WTC11 (cell line): ENCODE results near the gene UGT1A3.

Source experiments
- E2F1 ChIP-seq: sonication (generic); formaldehyde crosslinking; IDR thresholded peaks from 2 replicates; pipeline ENCODE4 v1.8.0; 2022; ENCODE audit warnings: mild to moderate bottlenecking, missing genetic modification reagents
- E2F4 ChIP-seq: sonication (generic); formaldehyde crosslinking; IDR thresholded peaks from 2 replicates; pipeline ENCODE4 v1.8.1; 2022; ENCODE audit warnings: low read depth, mild to moderate bottlenecking, moderate library complexity, missing genetic modification reagents, borderline replicate concordance
- IRF1 ChIP-seq: sonication (generic); formaldehyde crosslinking; IDR thresholded peaks from 2 replicates; pipeline ENCODE4 v1.8.0; 2023; ENCODE audit warnings: missing genetic modification reagents
- MYBL2 ChIP-seq: sonication (generic); formaldehyde crosslinking; IDR thresholded peaks from 2 replicates; pipeline ENCODE4 v1.8.1; 2023; ENCODE audit warnings: mild to moderate bottlenecking, moderate library complexity, missing genetic modification reagents
- ZBTB21 ChIP-seq: sonication (generic); formaldehyde crosslinking; IDR thresholded peaks from 2 replicates; pipeline ENCODE4 v1.8.1; 2023; ENCODE audit warnings: mild to moderate bottlenecking, missing genetic modification reagents, borderline replicate concordance
- ZNF317 ChIP-seq: sonication (generic); formaldehyde crosslinking; IDR thresholded peaks from 2 replicates; pipeline ENCODE4 v1.8.1; 2023; ENCODE audit warnings: low read depth, mild to moderate bottlenecking, moderate library complexity, missing genetic modification reagents, borderline replicate concordance
- ZNF512 ChIP-seq: sonication (generic); formaldehyde crosslinking; IDR thresholded peaks from 2 replicates; pipeline ENCODE4 v1.8.1; 2022; ENCODE audit warnings: missing genetic modification reagents, borderline replicate concordance
- TF ChIP-seq, protein P1 (sequence below): fragments of 200-600 bp; IDR thresholded peaks from 2 replicates; pipeline ENCODE4 v1.8.0; 2022; ENCODE audit warnings: antibody characterized with exemption
- TF ChIP-seq, protein P2 (sequence below): sonication (generic); formaldehyde crosslinking; IDR thresholded peaks from 2 replicates; pipeline ENCODE4 v1.8.1; 2023; ENCODE audit warnings: mild to moderate bottlenecking, missing genetic modification reagents, moderate library complexity

DNA sequence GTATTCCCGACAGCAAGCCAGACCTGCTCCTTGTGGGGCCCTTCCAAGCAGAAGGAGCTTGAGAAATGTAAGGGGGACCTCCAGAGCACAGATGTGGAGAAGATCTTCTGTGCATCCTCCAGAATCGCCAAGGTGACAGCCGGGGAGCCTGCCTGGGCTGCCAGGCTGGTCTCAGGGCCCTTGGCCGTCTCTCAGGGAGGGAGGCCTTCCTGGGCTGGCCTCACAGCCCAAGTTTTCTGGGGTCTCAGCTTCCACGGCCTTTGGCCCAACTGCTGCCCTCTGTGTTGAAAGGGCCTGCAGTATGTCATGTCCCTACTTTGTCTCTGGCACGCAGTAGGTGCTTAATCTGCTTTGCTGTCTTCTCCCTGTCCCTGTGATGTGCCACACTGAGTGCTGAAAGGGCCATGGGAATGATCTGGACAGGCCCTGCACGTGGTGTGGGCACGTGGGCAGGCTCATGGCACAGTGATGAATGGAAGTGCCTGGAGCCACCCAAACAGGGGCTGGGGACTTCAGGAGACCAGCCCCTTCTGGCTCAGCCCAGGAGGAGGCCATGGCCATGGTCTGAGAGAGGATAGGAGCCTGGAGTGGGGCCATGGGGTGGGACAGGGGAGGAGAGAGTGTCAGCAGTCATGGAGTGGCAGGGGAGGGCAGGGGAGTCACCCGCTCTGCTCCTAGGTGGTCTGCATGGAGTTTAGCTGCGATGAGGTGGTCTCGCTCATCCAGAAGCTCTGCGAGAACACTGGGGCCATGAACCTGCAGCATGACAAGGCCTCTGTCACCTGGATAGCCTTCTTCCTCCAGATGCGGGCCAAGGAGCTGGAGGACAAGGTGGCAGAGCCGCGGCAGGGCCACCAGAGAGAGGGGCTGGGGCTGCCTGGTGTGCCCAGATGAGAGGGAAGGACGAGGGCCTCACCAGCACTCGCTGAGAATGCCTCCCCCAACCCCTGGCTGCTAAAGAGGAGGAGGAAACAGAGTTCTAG lies 90.1 kb downstream of the UGT1A3 start:
- TF ChIP-seq, protein P1, sequence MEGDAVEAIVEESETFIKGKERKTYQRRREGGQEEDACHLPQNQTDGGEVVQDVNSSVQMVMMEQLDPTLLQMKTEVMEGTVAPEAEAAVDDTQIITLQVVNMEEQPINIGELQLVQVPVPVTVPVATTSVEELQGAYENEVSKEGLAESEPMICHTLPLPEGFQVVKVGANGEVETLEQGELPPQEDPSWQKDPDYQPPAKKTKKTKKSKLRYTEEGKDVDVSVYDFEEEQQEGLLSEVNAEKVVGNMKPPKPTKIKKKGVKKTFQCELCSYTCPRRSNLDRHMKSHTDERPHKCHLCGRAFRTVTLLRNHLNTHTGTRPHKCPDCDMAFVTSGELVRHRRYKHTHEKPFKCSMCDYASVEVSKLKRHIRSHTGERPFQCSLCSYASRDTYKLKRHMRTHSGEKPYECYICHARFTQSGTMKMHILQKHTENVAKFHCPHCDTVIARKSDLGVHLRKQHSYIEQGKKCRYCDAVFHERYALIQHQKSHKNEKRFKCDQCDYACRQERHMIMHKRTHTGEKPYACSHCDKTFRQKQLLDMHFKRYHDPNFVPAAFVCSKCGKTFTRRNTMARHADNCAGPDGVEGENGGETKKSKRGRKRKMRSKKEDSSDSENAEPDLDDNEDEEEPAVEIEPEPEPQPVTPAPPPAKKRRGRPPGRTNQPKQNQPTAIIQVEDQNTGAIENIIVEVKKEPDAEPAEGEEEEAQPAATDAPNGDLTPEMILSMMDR, result no peak
- TF ChIP-seq ZNF512 (CRISPR knock-in tag) (no peak), ZBTB21 (CRISPR knock-in tag) (no peak), E2F4 (CRISPR knock-in tag) (no peak), MYBL2 (no peak), E2F1 (CRISPR knock-in tag) (no peak), ZNF317 (CRISPR knock-in tag) (no peak), IRF1 (CRISPR knock-in tag) (no peak)
- TF ChIP-seq, protein P2, sequence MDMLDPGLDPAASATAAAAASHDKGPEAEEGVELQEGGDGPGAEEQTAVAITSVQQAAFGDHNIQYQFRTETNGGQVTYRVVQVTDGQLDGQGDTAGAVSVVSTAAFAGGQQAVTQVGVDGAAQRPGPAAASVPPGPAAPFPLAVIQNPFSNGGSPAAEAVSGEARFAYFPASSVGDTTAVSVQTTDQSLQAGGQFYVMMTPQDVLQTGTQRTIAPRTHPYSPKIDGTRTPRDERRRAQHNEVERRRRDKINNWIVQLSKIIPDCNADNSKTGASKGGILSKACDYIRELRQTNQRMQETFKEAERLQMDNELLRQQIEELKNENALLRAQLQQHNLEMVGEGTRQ, result no peak
